Lower lobe of right lung (tissue), 2 donors: Measurements from ENCODE around the gene SEPTIN1. TPM values are rescaled to one million over a fixed set of nuclear protein-coding genes. Genes with fewer than 3 reads are reported as not detected.

Source experiments
- ATAC-seq, 2 donors: fragments of 200-7000 bp; cut with Tn5 transposase; one replicate each; pipeline ENCODE4 v1.9.1; 2020 to 2022; ENCODE audit warnings: mild to moderate bottlenecking in 2 of 2, moderate library complexity in 2 of 2
- DNase-seq: peaks from one replicate; pipeline ENCODE4 v3.0.0-alpha.2; 2020
- H3K27ac ChIP-seq: fragments of 200-600 bp; one replicate; pipeline ENCODE4 v1.8.0; 2022
- H3K27me3 ChIP-seq: fragments of 200-600 bp; one replicate; pipeline ENCODE4 v1.8.0; 2022; ENCODE audit warnings: low read depth
- H3K36me3 ChIP-seq: fragments of 200-600 bp; one replicate; pipeline ENCODE4 v1.8.0; 2022; ENCODE audit warnings: mild to moderate bottlenecking
- H3K4me1 ChIP-seq: fragments of 200-600 bp; one replicate; pipeline ENCODE4 v1.8.0; 2022
- H3K4me3 ChIP-seq: fragments of 200-600 bp; one replicate; pipeline ENCODE4 v1.8.0; 2022; ENCODE audit warnings: mild to moderate bottlenecking
- H3K9me3 ChIP-seq: fragments of 200-600 bp; one replicate; pipeline ENCODE4 v1.8.0; 2022
- CTCF ChIP-seq: fragments of 200-600 bp; IDR thresholded peaks from one replicate; pipeline ENCODE4 v1.8.0; 2022; ENCODE audit warnings: antibody characterized with exemption, mild to moderate bottlenecking
- intact Hi-C: fragments of 100-400 bp; cut with DNase I; formaldehyde crosslinking; loops from one replicate; pipeline ENCODE4 v1.11.0; 2022
- total RNA-seq: library from RNA; stranded (reverse); fragmentation: NEBNext Ultra II Directional; extraction: Animal tissue kit (Norgen Biotek cat#: 25700); gene quantifications from one replicate; pipeline ENCODE4 v1.2.1, GENCODE V29; 2021
- donor health status: DM: no; HTN: yes; CAD: no; lungs with severe emphysema.

SEPTIN1 gene
- total RNA-seq, 1 donor from 2014 or later: 6.0 TPM

GRCh38 chr16:30383521-30383920 is 1.2 kb upstream of the SEPTIN1 start:
- no peak overlapping the region for H3K27ac ChIP-seq
- no peaks in the 10 kb centered on the region for H3K27me3 ChIP-seq
- no peaks in the 10 kb centered on the region for H3K9me3 ChIP-seq
- TF ChIP-seq CTCF: no peak
- H3K4me1 ChIP-seq: peaks cover 11% of the 10 kb centered on the region
- H3K36me3 ChIP-seq: no peaks in the 10 kb centered on the region
- DNase-seq (no peak), ATAC-seq (no peak)
- H3K4me3 ChIP-seq: no peak overlapping the region
- intact Hi-C loops: no loop called here

GRCh38 chr16:30381291-30382041 is 895 bp downstream of the SEPTIN1 start:
- peaks cover 22% of the 10 kb centered on the region for H3K4me1 ChIP-seq
- ATAC-seq (no peak), DNase-seq (no peak)
- H3K4me3 ChIP-seq: peak overlapping the region; percentile 12
- H3K27ac ChIP-seq: peak overlapping the region; percentile 38
- intact Hi-C loops: no loop called here
- H3K36me3 ChIP-seq: no peaks in the 10 kb centered on the region
- H3K27me3 ChIP-seq: no peaks in the 10 kb centered on the region
- TF ChIP-seq CTCF: no peak
- no peaks in the 10 kb centered on the region for H3K9me3 ChIP-seq

- no peaks in the 10 kb centered on the region for H3K9me3 ChIP-seq
- DNase-seq: no peak
These were observed 1.6 kb downstream of the SEPTIN1 start for GRCh38 chr16:30380803-30381208.

GRCh38 chr16:30380072-30380802 is 2.1 kb downstream of the SEPTIN1 start:
- Histone ChIP-seq H3K27ac (no peak overlapping the region), H3K4me1 (peaks cover 22% of the 10 kb centered on the region), H3K9me3 (no peaks in the 10 kb centered on the region), H3K27me3 (no peaks in the 10 kb centered on the region), H3K4me3 (no peak overlapping the region), H3K36me3 (no peaks in the 10 kb centered on the region)
- ATAC-seq (no peak), DNase-seq (no peak)
- intact Hi-C loops: no loop called here
- no peak for TF ChIP-seq CTCF

More at GRCh38 chr16:30380803-30381208, 1.6 kb downstream of the SEPTIN1 start:
- H3K36me3 ChIP-seq: no peaks in the 10 kb centered on the region
- no peak for TF ChIP-seq CTCF
- no peak for ATAC-seq
- peaks cover 22% of the 10 kb centered on the region for H3K4me1 ChIP-seq
- intact Hi-C loops: no loop called here
- no peak overlapping the region for H3K4me3 ChIP-seq
- no peaks in the 10 kb centered on the region for H3K27me3 ChIP-seq
- H3K27ac ChIP-seq: no peak overlapping the region

- DNase-seq: no peak
- Histone ChIP-seq H3K4me3 (peak overlapping the region; percentile 77), H3K4me1 (peaks cover 22% of the 10 kb centered on the region), H3K36me3 (no peaks in the 10 kb centered on the region), H3K27ac (peak overlapping the region; percentile 98), H3K9me3 (no peaks in the 10 kb centered on the region), H3K27me3 (no peaks in the 10 kb centered on the region)
- intact Hi-C loops: no loop called here
- no peak for TF ChIP-seq CTCF
- ATAC-seq: no peak
These were observed 3.1 kb downstream of the SEPTIN1 start for GRCh38 chr16:30379158-30379783.
